T-helper 22 cell (primary cell): ENCODE measurements around the gene ATP5MC3.
A peak's percentile ranks its signal among the peaks of the same experiment; 100 is the strongest.
"Not testable (repeated sequence)": the region's sequence is repeated elsewhere in the genome, so short reads cannot be mapped to it uniquely, and the experiment has no call there.

Experiments used
- DNase-seq: peaks from one replicate; pipeline ENCODE4 v3.0.0-alpha.2; 2020; ENCODE audit warnings: low read depth

Gene ATP5MC3

DNA sequence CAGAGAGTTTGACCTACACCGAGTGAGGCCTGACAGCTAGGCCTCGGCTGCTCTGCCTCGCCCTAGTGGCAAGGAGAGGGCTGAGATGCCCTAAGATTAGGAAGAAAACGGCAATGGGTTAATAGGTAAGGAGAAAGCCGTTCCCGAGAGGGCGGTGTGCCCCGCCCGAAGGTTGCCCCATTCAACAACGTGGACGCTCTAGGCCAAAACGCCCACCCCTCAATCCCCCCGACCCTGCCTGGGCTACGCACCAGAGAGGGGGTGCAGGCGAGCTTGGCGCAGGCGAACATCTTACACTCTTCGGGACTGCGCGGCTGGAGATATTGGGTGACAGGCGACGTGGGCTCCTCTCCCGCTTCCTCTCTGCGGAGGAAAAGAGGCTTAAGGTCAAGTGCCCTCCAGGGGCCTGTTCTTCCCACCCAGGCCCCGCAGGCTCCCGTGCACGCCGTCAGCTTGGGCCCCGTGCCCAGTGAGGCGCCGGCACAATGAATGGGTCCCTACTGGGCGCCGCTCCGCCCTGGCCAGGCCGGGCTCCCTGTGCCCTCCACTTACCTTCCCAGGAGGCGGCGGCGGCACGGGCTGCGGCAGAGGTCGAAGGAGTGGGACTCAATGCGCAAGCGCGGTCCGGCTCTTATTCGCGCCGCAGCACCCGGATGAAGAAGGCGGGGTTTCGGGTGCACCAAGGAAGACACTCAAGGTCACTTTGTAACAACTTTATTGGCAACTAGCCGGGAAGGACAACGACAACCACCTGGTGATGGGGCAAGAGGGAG lies at the start of gene ATP5MC3:
Gene ATP5MC3, minus strand, starts transcription at position 607 of the 773 bp plus-strand sequence. Its CDS starts 317 bp downstream, at position 290.
- DNase-seq: peak; percentile 79

DNA sequence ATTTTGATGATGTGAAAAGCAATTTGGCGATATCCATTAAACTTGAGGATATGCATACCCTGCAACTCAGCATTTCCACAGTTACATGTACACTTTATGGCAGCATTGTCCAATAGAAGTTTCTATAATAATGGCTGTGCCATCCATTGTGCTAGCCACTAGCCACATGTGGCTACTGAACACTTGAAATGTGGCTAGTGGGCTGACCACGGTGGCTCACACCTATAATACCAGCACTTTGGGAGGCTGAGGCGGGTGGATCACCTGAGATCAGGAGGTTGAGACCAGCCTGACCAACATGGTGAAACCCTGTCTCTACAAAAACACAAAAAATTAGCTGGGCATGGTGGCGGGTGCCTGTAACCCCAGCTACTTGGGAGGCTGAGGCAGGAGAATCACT lies 47.1 kb upstream of the ATP5MC3 start:
- not testable (repeated sequence) for DNase-seq

GRCh38 chr2:175228179-175228578 lies 46.7 kb upstream of the ATP5MC3 start:
- no peak for DNase-seq

DNA sequence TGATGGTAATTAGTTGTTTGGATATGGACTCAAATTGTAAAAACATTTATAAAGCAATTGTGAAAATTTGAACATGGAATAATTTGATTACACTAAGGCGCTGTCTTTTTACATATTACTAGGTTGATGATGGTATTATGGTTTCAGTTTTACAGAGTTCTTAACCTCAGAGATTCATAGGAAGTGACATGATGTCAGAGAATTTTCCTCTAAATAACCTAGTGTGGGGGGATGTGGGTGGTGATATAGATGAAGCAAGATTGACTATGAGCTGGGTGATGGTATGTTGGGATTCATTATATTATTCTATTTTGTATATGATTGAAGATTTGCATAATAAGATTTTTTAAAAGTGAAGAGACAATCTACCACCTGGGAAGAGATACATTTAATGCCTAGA lies 45.9 kb upstream of the ATP5MC3 start:
- DNase-seq: no peak

DNA sequence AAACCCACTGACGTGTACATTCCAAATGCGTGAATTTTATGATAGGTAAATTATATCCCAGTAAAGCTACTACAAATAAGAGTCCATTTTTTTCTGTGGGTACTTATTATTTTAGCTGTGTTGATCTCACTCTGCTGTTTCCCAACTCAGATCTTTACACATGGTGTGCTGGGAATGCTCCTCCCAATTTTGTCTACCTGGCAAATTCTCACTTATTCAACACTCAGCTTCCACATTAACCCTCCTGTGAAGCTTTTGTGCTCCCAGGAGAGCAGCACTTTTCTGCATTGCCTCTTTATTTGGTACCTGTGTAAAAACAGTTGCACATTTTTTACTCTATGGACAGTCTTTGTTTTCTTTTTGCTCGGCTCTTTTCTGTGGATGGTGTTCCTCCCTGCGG lies 38.6 kb upstream of the ATP5MC3 start:
- DNase-seq: no peak

DNA sequence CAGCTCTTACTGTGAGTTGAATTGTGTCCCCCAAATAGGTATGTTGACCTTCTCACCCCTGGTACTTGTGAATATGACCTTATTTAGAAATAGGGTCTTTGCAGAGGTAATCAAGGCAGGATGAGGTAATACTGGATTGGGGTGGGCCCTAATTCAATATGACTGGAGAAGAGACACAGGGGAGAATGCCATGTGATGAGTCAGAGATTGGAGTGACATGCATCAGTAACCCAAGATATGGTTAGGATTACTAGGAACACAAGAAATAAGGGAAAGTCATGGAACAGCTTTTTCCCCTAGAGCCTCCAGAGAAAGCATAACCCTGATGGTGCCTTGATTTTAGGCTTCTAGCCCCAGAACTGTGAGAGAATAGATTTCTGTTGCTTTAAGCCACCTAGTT lies 37.0 kb upstream of the ATP5MC3 start:
- no peak for DNase-seq

DNA sequence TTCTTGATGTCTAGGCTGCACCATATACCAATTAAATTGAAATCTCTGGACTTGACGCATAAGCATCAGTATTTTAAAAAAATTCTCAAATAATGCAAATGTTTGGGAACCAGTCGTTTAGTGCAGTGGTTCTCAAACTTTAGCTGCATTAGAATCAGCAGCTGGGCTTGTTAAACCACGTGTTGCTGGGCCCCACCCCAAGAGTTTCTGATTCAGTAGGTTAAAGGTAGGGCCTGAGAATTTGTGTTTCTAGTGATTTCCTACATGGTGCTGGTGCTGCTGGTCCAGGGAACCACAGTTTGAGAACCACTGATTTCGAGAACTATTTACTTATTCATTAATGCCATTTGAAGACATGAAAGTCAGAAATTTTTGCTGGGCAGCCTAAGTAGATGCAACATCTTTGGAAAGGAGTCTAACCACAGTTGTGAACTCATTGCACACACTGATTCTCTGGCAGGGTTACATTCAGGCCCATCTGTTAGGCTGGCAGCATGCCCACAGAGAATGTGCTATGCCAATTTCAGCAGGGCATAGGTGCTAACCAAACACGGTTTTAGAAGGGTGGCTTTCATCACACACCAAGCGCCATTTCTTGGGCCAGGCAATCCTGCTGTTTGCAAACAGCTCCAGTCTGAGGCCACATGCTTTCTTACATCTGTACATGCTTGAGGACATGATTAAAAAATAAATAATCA lies 26.4 kb upstream of the ATP5MC3 start:
- DNase-seq: no peak

GRCh38 chr2:175206866-175207265 lies 25.4 kb upstream of the ATP5MC3 start:
- DNase-seq: no peak

DNA sequence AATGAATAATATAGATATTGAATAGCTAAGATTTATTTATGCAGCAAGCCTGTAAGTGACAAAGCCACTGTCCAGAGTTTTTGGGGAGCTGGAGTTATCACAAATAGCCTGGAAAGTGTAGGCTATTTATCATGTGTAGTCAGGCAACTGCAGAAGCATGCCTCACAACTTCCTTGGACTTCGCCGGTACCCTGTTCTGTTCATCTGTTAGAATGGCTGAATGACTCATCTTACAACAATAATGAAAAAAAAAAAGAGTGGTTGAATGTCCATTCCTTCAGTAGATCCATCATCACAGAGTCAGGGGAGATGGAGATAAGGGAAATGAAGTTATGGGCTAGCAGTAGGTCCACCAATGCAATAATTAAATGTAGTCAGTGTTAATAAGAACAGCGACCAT lies 24.0 kb upstream of the ATP5MC3 start:
- no peak for DNase-seq

GRCh38 chr2:175203621-175204496 lies 22.3 kb upstream of the ATP5MC3 start:
- no peak for DNase-seq

DNA sequence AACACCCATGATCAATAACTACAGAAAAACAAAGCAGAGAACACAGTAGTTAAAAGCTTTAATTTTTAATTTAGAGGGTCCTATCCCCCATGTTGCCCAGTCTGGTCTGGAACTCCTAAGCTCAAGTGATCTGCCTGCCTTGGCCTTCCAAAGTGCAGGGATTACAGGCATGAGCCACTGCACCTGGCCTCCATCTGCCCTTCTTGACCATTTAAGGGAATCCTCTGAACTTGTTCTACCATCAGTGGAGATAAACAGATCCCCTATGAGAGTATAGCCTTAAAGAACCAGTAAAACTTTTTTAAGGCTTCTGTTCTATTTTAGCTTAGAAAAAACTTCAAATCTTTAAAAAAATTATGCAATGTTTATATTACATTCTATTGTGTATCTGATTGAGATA lies 13.5 kb upstream of the ATP5MC3 start:
- no peak for DNase-seq

- no peak for DNase-seq
Observed at GRCh38 chr2:175188761-175189160, 7.3 kb upstream of the ATP5MC3 start.

DNA sequence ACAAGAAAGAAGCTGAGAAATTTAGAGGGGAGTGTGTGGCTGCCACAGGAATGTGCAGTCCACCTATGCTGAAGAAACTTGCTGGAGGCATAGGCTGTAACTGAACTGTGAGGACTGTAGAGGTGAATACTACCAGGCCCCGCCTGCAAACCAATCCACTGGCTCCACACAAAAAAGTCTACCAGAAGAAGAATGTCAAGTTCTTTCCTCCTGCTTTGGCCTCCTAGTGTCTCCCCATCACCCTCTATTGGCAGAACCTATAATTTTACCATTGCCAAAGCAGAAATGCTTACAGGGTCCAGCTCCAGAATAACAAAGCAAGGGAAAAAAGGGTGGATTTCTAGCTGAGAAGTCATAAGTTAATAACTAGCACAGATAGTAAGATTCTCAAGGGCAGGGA lies 5.9 kb upstream of the ATP5MC3 start:
- no peak for DNase-seq

GRCh38 chr2:175183674-175184073 lies 2.2 kb upstream of the ATP5MC3 start:
- no peak for DNase-seq

DNA sequence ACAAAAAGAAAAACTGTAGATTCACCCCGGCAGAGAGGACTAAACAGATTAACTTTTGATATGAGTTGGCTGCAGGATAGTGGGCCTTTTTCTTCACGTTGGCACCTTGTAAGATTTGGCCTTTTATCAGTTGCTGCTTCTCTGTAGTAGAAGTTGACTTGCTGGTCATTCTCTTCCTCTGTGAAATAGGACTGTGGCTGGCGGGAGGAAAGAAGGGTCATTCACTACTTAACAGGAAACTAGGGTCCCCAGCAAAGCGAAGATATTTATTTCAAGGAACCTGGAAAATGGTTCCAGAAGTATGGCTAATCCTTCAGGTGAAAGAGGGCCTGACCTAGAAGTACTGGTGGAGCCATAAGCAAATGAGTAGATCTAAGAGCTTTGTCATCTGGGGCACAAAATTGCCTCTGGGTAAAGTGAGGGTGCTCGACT lies 383 bp upstream of the ATP5MC3 start:
- DNase-seq: no peak

DNA sequence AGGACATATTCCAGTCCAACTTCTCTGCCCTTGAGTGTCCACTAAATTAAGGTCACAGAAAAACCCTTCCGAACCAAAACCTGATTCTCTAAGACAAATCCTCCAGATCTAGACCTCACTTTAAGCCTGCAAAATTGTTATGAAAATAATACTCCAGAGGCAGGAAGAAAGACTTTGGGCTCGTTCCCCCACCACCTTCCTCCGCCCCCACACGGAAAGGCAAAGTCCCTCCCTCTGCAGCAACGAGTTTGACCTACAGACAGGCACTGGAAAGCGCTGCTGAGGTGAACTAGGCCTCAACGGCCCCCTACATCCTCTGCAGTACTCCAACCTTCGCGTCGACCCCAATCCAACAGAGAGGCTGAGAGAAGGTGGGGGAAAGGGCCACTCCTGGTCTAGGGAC lies 808 bp downstream of the ATP5MC3 start:
- peak; percentile 13 for DNase-seq

- DNase-seq: no peak
Observed at GRCh38 chr2:175176624-175177023, 4.9 kb downstream of the ATP5MC3 start.

- DNase-seq: no peak
Observed at GRCh38 chr2:175175896-175176295, 5.6 kb downstream of the ATP5MC3 start.

DNA sequence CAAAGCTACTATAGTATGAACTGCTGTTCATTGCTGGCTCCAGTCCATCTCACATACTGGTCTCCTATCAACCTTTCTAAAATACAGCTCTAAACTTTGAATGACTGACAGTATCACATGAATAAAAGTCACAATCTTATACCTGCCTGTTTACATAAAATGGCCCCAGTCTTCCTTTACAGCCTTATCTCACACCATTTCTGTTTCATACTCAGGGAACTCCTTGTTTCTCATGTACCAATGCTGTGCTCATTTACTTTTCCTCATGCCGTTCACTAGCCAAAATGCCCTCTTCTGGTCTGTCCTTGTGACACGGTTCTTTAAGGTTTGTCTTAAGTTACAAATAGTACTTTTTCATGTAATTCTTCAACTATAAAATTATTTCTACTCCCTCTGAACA lies 6.2 kb downstream of the ATP5MC3 start:
- DNase-seq: no peak

DNA sequence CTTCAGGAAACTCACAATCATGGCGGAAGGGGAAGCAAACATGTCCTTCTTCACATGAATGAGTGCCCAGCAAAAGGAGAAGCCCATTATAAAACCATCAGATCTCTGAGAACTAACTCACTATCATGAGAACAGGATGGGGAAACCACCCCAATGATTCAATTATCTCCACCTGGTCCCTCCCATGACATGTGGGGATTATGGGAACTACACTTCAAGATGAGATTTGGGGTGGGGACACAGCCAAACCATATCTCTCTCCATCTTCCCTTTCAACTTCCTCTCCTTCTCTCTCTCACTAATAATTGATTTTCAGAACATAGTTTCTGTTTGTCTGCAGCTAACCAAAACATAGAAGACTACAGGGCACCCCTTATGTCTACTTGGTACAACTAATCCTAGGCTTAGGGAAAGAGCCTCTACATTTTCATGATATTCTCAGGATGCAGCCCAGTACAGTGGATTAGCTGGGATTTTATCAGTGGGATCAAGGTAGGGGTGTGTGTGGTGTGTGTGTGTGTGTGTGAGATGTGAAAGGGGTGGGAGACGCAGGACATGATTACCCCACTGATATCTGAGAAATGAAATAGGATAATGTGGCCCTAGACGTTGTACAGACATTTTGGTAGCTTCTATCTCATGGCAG lies 10.7 kb downstream of the ATP5MC3 start:
- DNase-seq: no peak

GRCh38 chr2:175169191-175169590 lies 12.3 kb downstream of the ATP5MC3 start:
- DNase-seq: no peak

GRCh38 chr2:175168564-175168945 lies 13.0 kb downstream of the ATP5MC3 start:
- DNase-seq: no peak
